ENCODE data around the gene GAS2L2. TPM values are rescaled to one million over a fixed set of nuclear protein-coding genes. Genes with fewer than 3 reads are reported as not detected.

GAS2L2 gene
- total RNA-seq, 2 donors from 2014 or later: not detected

GRCh38 chr17:35769895-35770486, 17.0 kb upstream of the GAS2L2 start:
- WGBS, 2 donors: 80 to 81% methylated on average over 38 to 40 of the region's 48 CpGs
- TF ChIP-seq CTCF (IDR thresholded peaks at IDR 0.05) (no peak), POLR2A (IDR thresholded peaks at IDR 0.05) (no peak)
- Histone ChIP-seq H3K4me3 (no peak overlapping the region), H3K27me3 (no peaks in the 10 kb centered on the region), H3K36me3 (replicated peaks in 1 of 2; ENCODE audit: insufficient read depth in 1 of 2, low read depth in 2 of 2) (no peaks in the 10 kb centered on the region), H3K27ac (no peak overlapping the region), H3K9me3 (no peaks in the 10 kb centered on the region), H3K4me1 (peaks cover 3% of the 10 kb centered on the region)
- intact Hi-C loops (cut with DNase I): loop anchor here (5.0 kb wide), 1 partner anchor 37 kb away; the partner anchor contains the start of gene TAF15
- ATAC-seq (no peak), DNase-seq (no peak)

GRCh38 chr17:35768797-35769196, 15.8 kb upstream of the GAS2L2 start:
- intact Hi-C loops (cut with DNase I): loop anchor here (5.0 kb wide), 1 partner anchor 39 kb away; the partner anchor contains the start of gene TAF15
- no peak for ATAC-seq

GRCh38 chr17:35766903-35767510, 14.0 kb upstream of the GAS2L2 start:
- no peaks in the 10 kb centered on the region for H3K36me3 ChIP-seq (replicated peaks in 1 of 2; ENCODE audit: insufficient read depth in 1 of 2, low read depth in 2 of 2)
- DNase-seq: peak; percentile 45 to 62 (median 52)
- H3K4me3 ChIP-seq: no peak overlapping the region
- no peaks in the 10 kb centered on the region for H3K9me3 ChIP-seq
- H3K27ac ChIP-seq: no peak overlapping the region
- TF ChIP-seq CTCF (IDR thresholded peaks at IDR 0.05): peak; percentile 31 to 70 (median 56)
- TF ChIP-seq POLR2A (IDR thresholded peaks at IDR 0.05): no peak
- peaks cover 11% of the 10 kb centered on the region for H3K4me1 ChIP-seq
- intact Hi-C loops (cut with DNase I): loop anchor here (5.0 kb wide), 1 partner anchor 40 kb away; the partner anchor contains the start of gene TAF15
- H3K27me3 ChIP-seq: no peaks in the 10 kb centered on the region
- 26 to 30% methylated on average over 7 of the region's 7 CpGs for WGBS, 2 donors
- no peak for ATAC-seq

More at GRCh38 chr17:35768797-35769196, 15.8 kb upstream of the GAS2L2 start:
- Histone ChIP-seq H3K4me1 (peaks cover 10% of the 10 kb centered on the region), H3K9me3 (no peaks in the 10 kb centered on the region), H3K27me3 (no peaks in the 10 kb centered on the region), H3K4me3 (no peak overlapping the region), H3K36me3 (replicated peaks in 1 of 2; ENCODE audit: insufficient read depth in 1 of 2, low read depth in 2 of 2) (no peaks in the 10 kb centered on the region), H3K27ac (no peak overlapping the region)
- DNase-seq: no peak
- TF ChIP-seq CTCF (IDR thresholded peaks at IDR 0.05) (no peak), POLR2A (IDR thresholded peaks at IDR 0.05) (no peak)
- 80 to 81% methylated on average over 2 of the region's 2 CpGs for WGBS, 2 donors

- intact Hi-C loops (cut with DNase I): loop anchor here (5.0 kb wide), 1 partner anchor 41 kb away; the partner anchor contains the start of gene TAF15
- 71 to 74% methylated on average over 18 to 24 of the region's 24 CpGs for WGBS, 2 donors
- H3K9me3 ChIP-seq: no peaks in the 10 kb centered on the region
- DNase-seq: no peak
- H3K4me1 ChIP-seq: peaks cover 11% of the 10 kb centered on the region
- H3K4me3 ChIP-seq: no peak overlapping the region
- H3K27ac ChIP-seq: no peak overlapping the region
- ATAC-seq: no peak
- no peaks in the 10 kb centered on the region for H3K27me3 ChIP-seq
- TF ChIP-seq CTCF (IDR thresholded peaks at IDR 0.05) (no peak), POLR2A (IDR thresholded peaks at IDR 0.05) (no peak)
- no peaks in the 10 kb centered on the region for H3K36me3 ChIP-seq (replicated peaks in 1 of 2; ENCODE audit: insufficient read depth in 1 of 2, low read depth in 2 of 2)
These were observed 13.4 kb upstream of the GAS2L2 start for GRCh38 chr17:35766489-35766877.
